Parathyroid adenoma (tissue), 2 donors: Measurements from ENCODE around the gene HERC3.

ENCODE experiments used
- H2AFZ ChIP-seq: fragments of 300-600 bp; sonication (generic); one replicate; pipeline ENCODE4 v1.7.0; 2017; ENCODE audit warnings: antibody characterized with exemption, mild to moderate bottlenecking
- H3K27ac ChIP-seq: fragments of 300-600 bp; sonication (generic); one replicate; pipeline ENCODE4 v1.7.0; 2017
- H3K27me3 ChIP-seq: fragments of 300-600 bp; sonication (generic); one replicate; pipeline ENCODE4 v1.7.0; 2017; ENCODE audit warnings: low read length; ENCODE audit not compliant: control insufficient read depth, insufficient read depth
- H3K36me3 ChIP-seq: fragments of 300-600 bp; sonication (generic); one replicate; pipeline ENCODE4 v1.7.0; 2017; ENCODE audit warnings: low read length; ENCODE audit not compliant: control insufficient read depth, insufficient read depth
- H3K4me1 ChIP-seq: fragments of 300-600 bp; sonication (generic); one replicate; pipeline ENCODE4 v1.7.0; 2017; ENCODE audit warnings: control low read depth
- H3K4me2 ChIP-seq: fragments of 300-600 bp; sonication (generic); one replicate; pipeline ENCODE4 v1.7.0; 2017; ENCODE audit warnings: low read length
- H3K4me3 ChIP-seq: fragments of 300-600 bp; sonication (generic); one replicate; pipeline ENCODE4 v1.7.0; 2017; ENCODE audit warnings: low read depth, low read length
- H3K79me2 ChIP-seq: fragments of 300-600 bp; sonication (generic); one replicate; pipeline ENCODE4 v1.7.0; 2017; ENCODE audit warnings: control low read depth
- H3K9ac ChIP-seq: fragments of 300-600 bp; sonication (generic); one replicate; pipeline ENCODE4 v1.7.0; 2017; ENCODE audit warnings: mild to moderate bottlenecking
- H3K9me3 ChIP-seq: fragments of 300-600 bp; sonication (generic); one replicate; pipeline ENCODE4 v1.7.0; 2017; ENCODE audit warnings: low read length; ENCODE audit not compliant: control insufficient read depth
- TF ChIP-seq, protein P1 (sequence below): fragments of 300-600 bp; sonication (generic); IDR thresholded peaks from one replicate; pipeline ENCODE4 v1.7.0; 2017; ENCODE audit warnings: antibody characterized with exemption, mild to moderate bottlenecking
- donor health status: primary hyperparathyroidism.

The HERC3 gene

DNA sequence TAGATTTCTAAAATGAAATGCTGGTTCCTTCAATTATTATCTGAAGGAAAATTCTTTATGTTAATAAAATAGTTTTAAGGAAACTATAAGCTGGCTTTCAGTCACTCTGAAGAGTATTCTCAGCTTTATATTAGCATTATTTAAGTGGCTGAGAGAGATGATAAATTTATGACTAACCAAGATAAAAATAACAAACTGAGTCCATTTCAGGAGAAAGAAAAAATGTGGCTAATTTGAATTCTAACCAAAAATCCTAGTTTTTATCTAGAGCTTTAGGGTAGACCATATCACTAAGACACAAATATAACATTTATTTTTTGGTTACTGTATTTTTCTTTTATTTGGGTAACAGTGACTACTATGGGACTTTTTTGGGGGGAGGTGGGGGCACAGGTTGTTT is 164.8 kb downstream of the HERC3 start:
- Histone ChIP-seq H3K4me3 (peak overlapping the region; percentile 40), H3K4me2 (peak overlapping the region; percentile 59), H3K9me3 (no peaks in the 10 kb centered on the region), H3K27me3 (no peaks in the 10 kb centered on the region), H3K36me3 (no peaks in the 10 kb centered on the region), H2AFZ (no peak overlapping the region), H3K4me1 (peaks cover 13% of the 10 kb centered on the region), H3K27ac (peak overlapping the region; percentile 72), H3K79me2 (peaks cover 3% of the 10 kb centered on the region), H3K9ac (no peak overlapping the region)
- TF ChIP-seq, protein P1, sequence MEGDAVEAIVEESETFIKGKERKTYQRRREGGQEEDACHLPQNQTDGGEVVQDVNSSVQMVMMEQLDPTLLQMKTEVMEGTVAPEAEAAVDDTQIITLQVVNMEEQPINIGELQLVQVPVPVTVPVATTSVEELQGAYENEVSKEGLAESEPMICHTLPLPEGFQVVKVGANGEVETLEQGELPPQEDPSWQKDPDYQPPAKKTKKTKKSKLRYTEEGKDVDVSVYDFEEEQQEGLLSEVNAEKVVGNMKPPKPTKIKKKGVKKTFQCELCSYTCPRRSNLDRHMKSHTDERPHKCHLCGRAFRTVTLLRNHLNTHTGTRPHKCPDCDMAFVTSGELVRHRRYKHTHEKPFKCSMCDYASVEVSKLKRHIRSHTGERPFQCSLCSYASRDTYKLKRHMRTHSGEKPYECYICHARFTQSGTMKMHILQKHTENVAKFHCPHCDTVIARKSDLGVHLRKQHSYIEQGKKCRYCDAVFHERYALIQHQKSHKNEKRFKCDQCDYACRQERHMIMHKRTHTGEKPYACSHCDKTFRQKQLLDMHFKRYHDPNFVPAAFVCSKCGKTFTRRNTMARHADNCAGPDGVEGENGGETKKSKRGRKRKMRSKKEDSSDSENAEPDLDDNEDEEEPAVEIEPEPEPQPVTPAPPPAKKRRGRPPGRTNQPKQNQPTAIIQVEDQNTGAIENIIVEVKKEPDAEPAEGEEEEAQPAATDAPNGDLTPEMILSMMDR, result no peak

DNA sequence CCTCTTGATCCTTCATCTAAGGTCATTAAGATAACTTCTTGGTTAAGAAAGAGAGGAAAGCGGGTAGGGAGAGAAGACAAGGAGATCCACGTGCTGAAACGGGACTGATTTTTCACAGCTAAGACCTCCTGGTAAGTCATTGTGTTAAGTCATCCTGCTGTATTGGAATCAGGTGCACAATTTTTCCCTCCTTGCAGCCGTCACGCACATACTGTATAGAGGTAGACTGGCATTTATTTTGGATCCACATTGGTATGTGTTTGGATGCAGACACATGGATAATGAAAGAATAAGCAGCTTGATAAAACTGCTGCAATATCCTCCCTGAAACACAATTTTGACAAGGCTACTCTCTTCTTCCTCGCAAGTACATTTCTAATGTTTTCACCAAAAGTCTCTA is 165.5 kb downstream of the HERC3 start:
- Histone ChIP-seq H3K79me2 (peaks cover 3% of the 10 kb centered on the region), H3K9me3 (no peaks in the 10 kb centered on the region), H3K9ac (no peak overlapping the region), H3K27ac (peak overlapping the region; percentile 72), H3K4me3 (peak overlapping the region; percentile 40), H3K36me3 (no peaks in the 10 kb centered on the region), H3K4me1 (peaks cover 9% of the 10 kb centered on the region), H3K4me2 (peak overlapping the region; percentile 59), H2AFZ (no peak overlapping the region), H3K27me3 (no peaks in the 10 kb centered on the region)
- TF ChIP-seq, protein P1, result no peak
